Measurements from ENCODE around the gene DAB1.

The DAB1 gene

DNA sequence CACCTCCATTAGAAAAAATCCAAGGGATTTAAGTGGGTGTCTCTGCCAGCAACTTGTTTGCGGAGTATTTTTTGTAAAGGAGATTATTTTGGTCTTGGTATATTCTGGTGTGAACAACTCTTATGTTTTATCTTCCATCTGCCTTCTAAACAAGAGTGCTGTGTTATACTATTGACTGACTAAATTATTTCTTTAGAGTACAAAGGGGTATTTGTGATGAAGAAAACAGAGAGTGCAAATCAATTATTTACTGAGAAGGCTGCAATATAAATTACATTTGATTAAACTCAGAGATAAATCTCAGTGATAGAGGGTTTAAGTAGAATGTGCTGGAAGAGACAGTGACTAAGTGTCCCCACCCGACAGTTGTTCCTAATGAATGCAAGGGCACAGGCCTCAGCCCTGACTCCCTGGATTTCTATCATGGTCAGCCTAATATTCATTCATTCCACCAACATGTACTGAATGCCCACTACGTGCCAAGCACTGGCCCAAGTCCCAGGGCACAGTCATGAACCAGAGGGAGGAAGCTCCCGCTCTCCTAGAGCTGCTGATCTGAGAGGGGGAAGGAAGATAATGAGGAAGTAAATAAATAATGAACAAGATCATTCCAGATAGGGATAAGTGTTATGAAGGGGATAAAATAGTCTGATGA lies 261.1 kb downstream of the DAB1 start:
- TF ChIP-seq, protein P1, sequence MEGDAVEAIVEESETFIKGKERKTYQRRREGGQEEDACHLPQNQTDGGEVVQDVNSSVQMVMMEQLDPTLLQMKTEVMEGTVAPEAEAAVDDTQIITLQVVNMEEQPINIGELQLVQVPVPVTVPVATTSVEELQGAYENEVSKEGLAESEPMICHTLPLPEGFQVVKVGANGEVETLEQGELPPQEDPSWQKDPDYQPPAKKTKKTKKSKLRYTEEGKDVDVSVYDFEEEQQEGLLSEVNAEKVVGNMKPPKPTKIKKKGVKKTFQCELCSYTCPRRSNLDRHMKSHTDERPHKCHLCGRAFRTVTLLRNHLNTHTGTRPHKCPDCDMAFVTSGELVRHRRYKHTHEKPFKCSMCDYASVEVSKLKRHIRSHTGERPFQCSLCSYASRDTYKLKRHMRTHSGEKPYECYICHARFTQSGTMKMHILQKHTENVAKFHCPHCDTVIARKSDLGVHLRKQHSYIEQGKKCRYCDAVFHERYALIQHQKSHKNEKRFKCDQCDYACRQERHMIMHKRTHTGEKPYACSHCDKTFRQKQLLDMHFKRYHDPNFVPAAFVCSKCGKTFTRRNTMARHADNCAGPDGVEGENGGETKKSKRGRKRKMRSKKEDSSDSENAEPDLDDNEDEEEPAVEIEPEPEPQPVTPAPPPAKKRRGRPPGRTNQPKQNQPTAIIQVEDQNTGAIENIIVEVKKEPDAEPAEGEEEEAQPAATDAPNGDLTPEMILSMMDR (conservative IDR thresholded peaks at IDR 0.05): no peak

DNA sequence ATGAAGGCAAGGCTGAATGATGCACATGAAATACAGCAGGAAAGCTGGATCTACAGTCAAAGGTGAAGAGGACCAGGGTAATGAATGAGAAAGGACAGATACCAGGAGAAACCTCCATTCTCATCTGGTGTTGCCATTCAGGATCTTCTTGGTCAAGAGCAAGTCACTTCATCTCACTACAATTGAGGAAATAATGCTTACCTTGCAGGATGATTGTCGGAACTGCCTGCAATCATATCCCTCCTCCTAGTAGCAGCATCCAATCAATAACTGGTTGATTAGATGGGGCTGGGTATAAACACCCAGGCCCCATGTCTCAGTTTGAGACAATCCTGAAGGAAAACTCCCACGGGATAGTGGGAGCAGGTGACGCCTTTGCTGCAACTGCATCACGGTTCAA lies 263.3 kb downstream of the DAB1 start:
- no peak overlapping the region for H3K27ac ChIP-seq
- TF ChIP-seq, protein P1 (conservative IDR thresholded peaks at IDR 0.05): no peak

More for the DNA sequence above, 261.1 kb downstream of the DAB1 start:
- peak overlapping the region; percentile 41 for H3K27ac ChIP-seq

DNA sequence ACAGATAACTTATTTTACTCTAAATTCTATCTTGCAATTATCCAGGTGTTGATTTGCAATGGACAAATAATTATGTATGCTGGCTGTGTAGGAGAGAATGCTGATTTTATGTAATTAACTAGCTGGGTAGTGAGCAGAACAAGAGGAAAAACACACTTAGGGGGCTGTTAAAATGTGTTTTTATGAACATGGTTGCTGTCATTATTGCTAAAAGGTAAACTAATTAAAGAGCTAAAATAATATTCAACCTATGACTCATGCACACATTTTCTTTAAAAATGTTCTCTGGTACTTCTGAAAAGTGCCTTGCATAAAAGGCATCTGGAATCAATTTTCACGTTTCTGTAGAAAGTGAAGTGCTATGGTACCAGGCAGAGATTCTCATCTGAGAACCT lies 265.3 kb downstream of the DAB1 start:
- TF ChIP-seq, protein P1 (conservative IDR thresholded peaks at IDR 0.05): no peak
- H3K27ac ChIP-seq: no peak overlapping the region

DNA sequence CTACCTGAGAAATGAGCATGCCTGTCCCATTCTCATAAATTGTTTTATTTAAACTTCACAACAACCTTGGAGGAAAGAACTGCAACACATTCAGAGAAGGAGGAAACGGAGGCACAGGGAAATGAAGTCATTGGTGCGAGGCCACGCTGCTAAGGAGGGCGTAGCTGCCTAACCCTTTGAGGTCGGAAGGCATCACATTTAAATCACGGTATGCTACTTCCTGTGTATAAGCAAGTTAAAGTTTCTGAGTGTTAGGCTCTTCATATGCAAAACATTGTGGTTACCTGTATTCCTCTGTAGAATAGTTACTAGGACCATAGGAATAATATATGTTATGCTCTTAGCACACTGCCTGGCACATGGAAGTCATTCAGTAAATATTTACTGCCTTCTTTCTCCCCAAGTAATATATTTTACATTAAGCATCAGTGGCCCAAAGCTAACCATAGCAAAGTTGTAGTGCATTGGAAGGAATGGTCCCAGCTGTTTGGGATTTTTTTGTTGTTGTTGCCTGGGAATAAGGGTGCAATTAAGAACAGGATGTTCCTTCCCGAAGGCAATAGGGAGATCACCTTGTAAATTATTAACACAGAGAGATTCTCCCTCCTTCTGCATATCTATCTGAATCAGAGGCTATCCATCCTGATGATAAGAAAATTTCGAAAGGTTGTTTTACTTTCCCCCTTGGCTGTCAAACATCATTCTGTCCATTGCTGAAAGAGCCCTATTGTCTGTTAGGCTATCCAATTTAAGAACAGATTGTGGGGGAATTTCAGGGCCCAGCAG lies 265.8 kb downstream of the DAB1 start:
- TF ChIP-seq, protein P1 (conservative IDR thresholded peaks at IDR 0.05): no peak
- H3K27ac ChIP-seq: no peak overlapping the region

DNA sequence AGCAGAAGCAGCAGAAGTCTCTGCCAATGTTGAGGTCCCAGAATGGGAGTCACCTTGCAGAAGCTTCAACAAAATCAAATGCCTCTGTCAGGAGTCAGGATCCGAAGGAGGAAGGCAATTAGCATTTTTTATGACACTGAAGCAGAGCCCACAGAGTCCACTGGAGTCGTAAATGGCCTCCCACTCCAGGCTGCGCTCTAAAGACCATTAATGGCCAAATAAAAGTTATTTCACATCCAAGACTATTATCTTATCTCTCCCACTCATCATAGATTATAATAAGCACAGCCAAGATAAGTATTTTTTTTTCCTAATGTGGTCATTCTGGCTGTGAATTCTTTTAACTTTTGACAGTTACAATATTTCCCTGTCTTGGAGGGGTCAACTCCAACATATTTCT lies 267.0 kb downstream of the DAB1 start:
- TF ChIP-seq, protein P1 (conservative IDR thresholded peaks at IDR 0.05): no peak
- H3K27ac ChIP-seq: no peak overlapping the region

DNA sequence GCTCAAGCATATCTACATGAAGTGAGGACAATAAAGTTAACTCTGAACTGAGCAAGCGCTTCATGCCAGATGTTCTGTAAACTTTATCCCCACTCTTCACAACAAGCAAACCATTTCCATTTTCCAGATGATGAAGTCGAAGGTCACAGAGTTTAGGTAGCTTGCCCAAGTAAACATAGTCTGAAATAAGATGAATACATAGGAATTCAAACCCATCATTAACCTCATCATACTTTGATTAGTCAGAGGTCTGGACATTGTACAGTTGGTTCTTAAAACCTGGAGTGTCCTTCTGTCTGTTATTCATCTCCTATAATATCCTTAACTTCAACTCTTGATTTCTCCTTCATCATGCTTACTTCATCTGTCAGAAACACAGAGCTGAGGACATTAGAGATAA lies 277.8 kb downstream of the DAB1 start:
- TF ChIP-seq, protein P1 (conservative IDR thresholded peaks at IDR 0.05): no peak
- no peak overlapping the region for H3K27ac ChIP-seq

DNA sequence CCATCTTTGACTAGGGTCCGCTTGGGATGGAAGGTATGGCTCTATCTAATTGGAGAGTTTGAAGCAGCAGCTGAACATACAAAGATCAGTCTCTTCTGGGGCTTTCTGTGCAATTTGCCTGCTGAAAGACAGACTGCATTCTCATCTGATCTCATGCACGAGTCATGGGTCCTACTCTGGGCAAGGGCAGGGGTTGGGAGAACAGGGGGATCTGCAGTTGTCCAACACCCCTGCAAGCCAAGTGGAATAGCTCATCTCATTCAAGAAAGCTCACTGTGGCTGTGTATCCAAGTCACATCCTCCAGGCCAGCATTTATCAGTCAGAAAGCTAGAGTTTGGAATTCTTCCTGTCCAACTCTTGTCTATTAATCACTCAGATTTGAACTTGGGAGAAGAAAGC lies 280.9 kb downstream of the DAB1 start:
- TF ChIP-seq, protein P1 (conservative IDR thresholded peaks at IDR 0.05): no peak
- no peak overlapping the region for H3K27ac ChIP-seq

Measured in VCaP (cell line).